HEK293T (cell line): ENCODE results near the gene BEND5.

Experiments
- CTCF ChIA-PET: fragments of 350-600 bp; formaldehyde crosslinking; extraction: SDS; loops from one replicate; lab custom pipeline; 2021; ENCODE audit warnings: antibody characterized with exemption, inconsistent platforms; lab: Yijun Ruan, JAX
- POLR2A ChIA-PET: fragments of 350-600 bp; formaldehyde crosslinking; extraction: SDS; loops from one replicate; lab custom pipeline; 2020; ENCODE audit warnings: antibody characterized with exemption, inconsistent platforms; lab: Yijun Ruan, JAX
- DNase-seq: peaks from one replicate; pipeline ENCODE4 v3.0.0; 2012; ENCODE audit warnings: mixed read lengths; ENCODE audit errors: extremely low spot score
- ARNT ChIP-seq: fragments of 450-650 bp; IDR thresholded peaks from 2 replicates; pipeline ENCODE4 v1.6.1; 2017; ENCODE audit warnings: mild to moderate bottlenecking
- BHLHE40 ChIP-seq: fragments of 450-650 bp; IDR thresholded peaks from 2 replicates; pipeline ENCODE4 v1.6.1; 2016; ENCODE audit warnings: mild to moderate bottlenecking, moderate library complexity, borderline replicate concordance
- CTBP1 ChIP-seq: fragments of 450-650 bp; IDR thresholded peaks from 2 replicates; pipeline ENCODE4 v1.6.1; 2016; ENCODE audit warnings: borderline replicate concordance
- ELF4 ChIP-seq: fragments of 450-650 bp; IDR thresholded peaks from 2 replicates; pipeline ENCODE4 v1.6.1; 2017; ENCODE audit warnings: antibody characterized with exemption
- FOXA1 ChIP-seq: fragments of 450-650 bp; IDR thresholded peaks from 2 replicates; pipeline ENCODE4 v1.6.1; 2016; ENCODE audit warnings: mild to moderate bottlenecking
- FOXK2 ChIP-seq: fragments of 450-650 bp; IDR thresholded peaks from 2 replicates; pipeline ENCODE4 v1.6.1; 2016; ENCODE audit warnings: mild to moderate bottlenecking
- FOXM1 ChIP-seq: fragments of 450-650 bp; IDR thresholded peaks from 2 replicates; pipeline ENCODE4 v1.6.1; 2017; ENCODE audit warnings: mild to moderate bottlenecking, borderline replicate concordance
- HDGF ChIP-seq: fragments of 450-650 bp; IDR thresholded peaks from 2 replicates; pipeline ENCODE4 v1.6.1; 2017; ENCODE audit warnings: antibody characterized with exemption, borderline replicate concordance
- L3MBTL2 ChIP-seq: fragments of 450-650 bp; conservative IDR thresholded peaks from 2 replicates; pipeline ENCODE4 v1.6.1; 2016; ENCODE audit warnings: mild to moderate bottlenecking
- LEF1 ChIP-seq: fragments of 450-650 bp; IDR thresholded peaks from 2 replicates; pipeline ENCODE4 v1.6.1; 2017; ENCODE audit warnings: mild to moderate bottlenecking, borderline replicate concordance
- NFRKB ChIP-seq: fragments of 450-650 bp; IDR thresholded peaks from 2 replicates; pipeline ENCODE4 v1.6.1; 2016; ENCODE audit warnings: mild to moderate bottlenecking, moderate library complexity
- PKNOX1 ChIP-seq: fragments of 450-650 bp; IDR thresholded peaks from 2 replicates; pipeline ENCODE4 v1.6.1; 2016
- SP1 ChIP-seq: fragments of 450-650 bp; IDR thresholded peaks from 2 replicates; pipeline ENCODE4 v1.6.1; 2017
- SUZ12 ChIP-seq: fragments of 450-650 bp; IDR thresholded peaks from 2 replicates; pipeline ENCODE4 v1.6.1; 2016; ENCODE audit warnings: mild to moderate bottlenecking
- TARDBP ChIP-seq: fragments of 450-650 bp; IDR thresholded peaks from 2 replicates; pipeline ENCODE4 v1.6.1; 2016
- ZNF384 ChIP-seq: fragments of 450-650 bp; IDR thresholded peaks from 2 replicates; pipeline ENCODE4 v1.6.1; 2016

The BEND5 gene

DNA sequence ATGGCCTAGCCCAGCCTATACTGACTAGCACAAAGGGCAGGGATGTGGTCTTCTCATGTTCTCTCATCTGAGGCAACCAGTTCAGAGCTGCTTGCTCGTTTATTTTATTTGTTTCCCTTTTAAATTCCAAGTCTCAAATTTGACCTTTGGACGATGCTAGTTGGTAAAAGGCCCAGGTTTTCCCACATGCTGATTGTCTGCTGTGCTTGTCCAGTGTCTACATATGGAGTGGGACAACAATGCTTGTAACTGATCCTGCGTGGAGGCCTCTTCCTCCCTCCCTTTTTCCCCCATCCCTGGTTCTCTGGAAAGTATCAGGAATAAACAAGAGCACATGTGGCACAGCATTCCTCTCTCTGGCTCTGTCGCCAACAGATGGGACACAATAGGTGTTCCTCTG, 34.0 kb upstream of the BEND5 start:
- CTCF ChIA-PET, result no interaction called here
- DNase-seq, result no peak
- TF ChIP-seq ELF4 (no peak), FOXK2 (no peak)
- POLR2A ChIA-PET, result no interaction called here

DNA sequence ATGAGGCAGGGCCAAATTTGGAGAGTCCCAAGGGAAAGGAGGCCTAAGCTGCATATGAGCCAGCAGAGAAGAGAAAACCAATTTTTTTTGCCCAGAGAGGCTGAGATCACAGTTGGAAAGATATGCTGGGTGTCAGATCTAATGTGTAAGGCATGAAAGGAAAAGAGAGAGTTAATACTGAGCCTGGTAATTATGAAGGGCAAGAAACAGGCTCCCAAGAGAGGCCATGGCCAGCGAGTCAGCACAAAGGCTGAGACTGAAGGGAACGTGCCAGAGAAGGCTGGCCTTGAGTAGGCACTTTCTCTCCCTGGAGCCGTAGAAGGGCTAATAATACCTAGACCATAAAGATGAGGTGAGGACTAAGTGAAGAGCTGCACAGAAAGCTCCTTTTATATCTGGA, 31.8 kb upstream of the BEND5 start:
- no peak for DNase-seq
- POLR2A ChIA-PET, result no interaction called here
- no peak for TF ChIP-seq ARNT
- no peak for TF ChIP-seq FOXK2
- no peak for TF ChIP-seq LEF1
- no peak for TF ChIP-seq HDGF
- TF ChIP-seq SUZ12, result no peak
- TF ChIP-seq FOXM1, result no peak
- TF ChIP-seq ZNF384, result no peak
- TF ChIP-seq PKNOX1, result no peak
- no peak for TF ChIP-seq SP1
- TF ChIP-seq ELF4, result no peak
- TF ChIP-seq FOXA1, result no peak
- no peak for TF ChIP-seq CTBP1
- TF ChIP-seq BHLHE40, result no peak
- TF ChIP-seq TARDBP, result no peak
- no peak for TF ChIP-seq L3MBTL2
- TF ChIP-seq NFRKB, result no peak
- CTCF ChIA-PET, result interaction anchor here (1.3 kb wide), 1 partner anchor 9 kb away, joined by 5 read pairs; no protein-coding TSS in a partner anchor

DNA sequence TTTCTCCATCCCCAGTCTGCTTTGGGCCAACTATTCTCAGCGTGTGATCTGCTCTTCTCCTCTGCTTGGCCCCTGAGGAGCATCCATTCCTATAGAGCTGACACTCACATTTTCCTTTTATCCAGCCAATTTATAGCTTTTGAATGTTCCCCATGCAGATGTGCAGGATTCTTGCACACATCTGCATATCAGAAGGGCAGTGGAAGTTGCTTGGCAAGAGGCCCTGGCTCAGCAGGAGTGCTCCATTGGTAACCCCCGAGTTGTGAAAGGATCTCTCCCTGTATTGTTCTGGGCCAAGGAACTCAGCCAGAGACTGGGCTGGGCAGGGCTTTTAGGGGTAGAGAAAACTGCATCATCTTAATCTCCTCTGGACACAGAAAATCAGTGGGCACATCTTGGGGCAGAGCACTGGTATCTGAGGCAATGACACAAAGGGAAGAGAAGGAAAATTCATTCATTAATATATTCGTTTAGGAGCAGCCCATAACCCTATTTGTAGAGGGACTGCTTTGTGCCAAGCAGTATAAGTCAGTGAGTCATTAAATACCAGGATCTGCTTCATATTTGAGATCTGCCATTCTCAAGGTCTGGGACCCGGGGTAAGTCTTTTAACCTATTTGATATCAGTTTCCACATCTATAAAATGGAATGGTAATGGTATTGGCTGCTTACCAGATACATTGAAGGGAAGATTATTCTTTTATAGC, 31.0 kb upstream of the BEND5 start:
- DNase-seq, result no peak
- TF ChIP-seq FOXK2 (no peak), ELF4 (no peak), SUZ12 (no peak)
- ChIA-PET CTCF (no interaction called here), POLR2A (no interaction called here)

DNA sequence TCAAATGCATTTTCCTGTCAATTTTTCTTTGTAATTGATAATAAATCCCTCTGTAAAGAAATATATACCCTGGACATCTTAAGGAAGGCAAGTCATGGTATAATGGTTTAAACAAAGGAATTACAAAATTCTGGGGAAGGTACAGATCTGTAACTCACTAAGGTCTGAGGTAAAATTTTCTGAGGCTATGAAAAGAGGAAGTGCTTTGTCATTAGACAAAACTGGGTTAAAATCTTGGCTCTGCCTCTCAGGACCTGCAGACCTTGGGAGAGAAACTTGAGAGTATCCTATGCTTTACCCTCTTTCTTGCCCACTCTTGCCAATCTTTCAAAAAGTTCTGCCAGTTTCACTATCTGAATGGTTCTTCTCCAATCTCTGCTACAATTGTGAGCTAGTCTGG, 26.8 kb upstream of the BEND5 start:
- no peak for TF ChIP-seq ELF4
- no peak for TF ChIP-seq HDGF
- TF ChIP-seq FOXM1, result no peak
- no peak for TF ChIP-seq BHLHE40
- TF ChIP-seq FOXK2, result no peak
- no peak for TF ChIP-seq SP1
- TF ChIP-seq L3MBTL2, result no peak
- TF ChIP-seq CTBP1, result no peak
- no peak for TF ChIP-seq FOXA1

GRCh38 chr1:48794816-48795215, 18.1 kb upstream of the BEND5 start:
- ChIA-PET POLR2A (no interaction called here), CTCF (no interaction called here)
- TF ChIP-seq ELF4 (no peak), FOXA1 (no peak), LEF1 (no peak), FOXK2 (no peak), SUZ12 (no peak), SP1 (no peak)
- DNase-seq, result no peak

More for the DNA sequence above, 26.8 kb upstream of the BEND5 start:
- ChIA-PET POLR2A (no interaction called here), CTCF (interaction anchor here (0.9 to 1.6 kb wide), 2 partner anchors 14 to 126 kb away, joined by 5 read pairs; no protein-coding TSS in a partner anchor)
- no peak for DNase-seq

GRCh38 chr1:48793863-48794262, 17.2 kb upstream of the BEND5 start:
- ChIA-PET CTCF (no interaction called here), POLR2A (no interaction called here)
- no peak for DNase-seq
- TF ChIP-seq ELF4 (no peak), NFRKB (no peak), L3MBTL2 (no peak), FOXM1 (no peak), TARDBP (no peak), FOXK2 (no peak), HDGF (no peak)

DNA sequence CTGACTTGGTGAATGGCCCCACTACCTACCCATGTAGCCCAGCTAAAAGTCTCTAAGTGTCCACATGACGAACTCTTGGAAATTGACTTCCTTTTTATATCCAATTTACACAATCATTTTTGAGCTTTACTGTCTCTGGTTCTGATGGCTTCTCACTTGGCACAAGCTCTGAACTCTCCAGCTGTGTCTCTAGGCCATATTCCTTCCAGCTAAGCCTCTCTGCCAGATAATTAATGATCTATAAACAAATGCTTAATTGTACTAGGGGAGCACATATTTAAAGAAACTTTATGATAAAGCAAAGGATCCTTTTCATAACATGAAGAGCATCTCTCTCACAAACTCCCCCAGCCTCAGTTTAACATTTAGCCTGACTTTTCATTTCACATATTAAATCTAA, 16.3 kb upstream of the BEND5 start:
- no peak for DNase-seq
- TF ChIP-seq FOXK2 (no peak), TARDBP (no peak), FOXM1 (no peak), CTBP1 (no peak)
- CTCF ChIA-PET, result no interaction called here
- POLR2A ChIA-PET, result interaction anchor here (0.8 kb wide), 1 partner anchor 25 kb away, joined by 3 read pairs; no protein-coding TSS in a partner anchor

GRCh38 chr1:48790397-48790796, 13.7 kb upstream of the BEND5 start:
- no peak for DNase-seq
- TF ChIP-seq FOXA1, result no peak
- no peak for TF ChIP-seq PKNOX1
- no peak for TF ChIP-seq SUZ12
- no peak for TF ChIP-seq BHLHE40
- no peak for TF ChIP-seq ELF4
- no peak for TF ChIP-seq NFRKB
- TF ChIP-seq FOXM1, result no peak
- TF ChIP-seq FOXK2, result no peak
- TF ChIP-seq ZNF384, result no peak
- TF ChIP-seq TARDBP, result no peak
- TF ChIP-seq ARNT, result no peak
- TF ChIP-seq LEF1, result no peak
- no peak for TF ChIP-seq CTBP1
- no peak for TF ChIP-seq L3MBTL2
- CTCF ChIA-PET, result no interaction called here
- POLR2A ChIA-PET, result no interaction called here
